Medulla oblongata (tissue), 1 donor: ENCODE data around the gene ITGA2B.
A peak's percentile ranks its signal among the peaks of the same experiment; 100 is the strongest.
"Not testable (repeated sequence)": the region's sequence is repeated elsewhere in the genome, so short reads cannot be mapped to it uniquely, and the experiment has no call there.

Experiments used
- DNase-seq: peaks from one replicate; pipeline ENCODE4 v3.0.0-alpha.2; 2015; ENCODE audit errors: extremely low spot score

Gene ITGA2B

DNA sequence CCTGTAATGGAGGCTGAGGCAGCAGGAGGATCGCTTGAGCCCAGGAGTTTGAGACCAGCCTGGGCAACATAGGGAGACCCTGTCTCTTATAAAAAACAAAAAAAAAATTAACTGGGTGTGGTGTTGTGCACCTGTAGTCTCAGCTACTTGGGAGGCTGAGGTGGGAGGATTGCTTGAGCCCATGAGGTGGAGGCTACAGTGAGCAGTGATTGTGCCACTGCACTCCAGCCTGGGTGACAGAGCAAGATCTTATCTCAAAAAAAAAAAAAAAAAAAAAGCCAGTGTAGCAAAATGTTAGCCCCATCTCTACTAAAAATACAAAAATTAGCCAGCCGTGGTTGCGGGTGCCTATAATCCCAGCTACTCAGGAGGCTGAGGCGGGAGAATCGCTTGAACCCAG, 59.2 kb downstream of the ITGA2B start:
- not testable (repeated sequence) for DNase-seq

DNA sequence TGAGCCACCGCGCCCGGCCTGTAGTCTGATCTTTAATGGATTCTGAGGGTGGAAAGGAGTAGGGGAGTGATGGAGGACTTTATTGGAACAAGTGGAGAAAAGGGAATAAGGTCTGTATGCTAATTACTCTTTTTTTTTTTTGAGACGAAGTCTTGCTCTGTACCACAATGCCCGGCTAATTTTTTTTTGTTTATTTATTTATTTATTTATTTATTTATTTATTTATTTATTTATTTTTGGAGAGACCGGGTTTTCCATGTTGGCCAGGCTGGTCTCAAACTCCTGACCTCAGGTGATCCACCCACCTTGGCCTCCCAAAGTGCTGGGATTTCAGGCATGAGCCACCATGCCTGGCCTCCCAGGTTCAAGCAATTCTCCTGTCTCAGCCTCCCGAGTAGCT, 59.9 kb downstream of the ITGA2B start:
- not testable (repeated sequence) for DNase-seq

DNA sequence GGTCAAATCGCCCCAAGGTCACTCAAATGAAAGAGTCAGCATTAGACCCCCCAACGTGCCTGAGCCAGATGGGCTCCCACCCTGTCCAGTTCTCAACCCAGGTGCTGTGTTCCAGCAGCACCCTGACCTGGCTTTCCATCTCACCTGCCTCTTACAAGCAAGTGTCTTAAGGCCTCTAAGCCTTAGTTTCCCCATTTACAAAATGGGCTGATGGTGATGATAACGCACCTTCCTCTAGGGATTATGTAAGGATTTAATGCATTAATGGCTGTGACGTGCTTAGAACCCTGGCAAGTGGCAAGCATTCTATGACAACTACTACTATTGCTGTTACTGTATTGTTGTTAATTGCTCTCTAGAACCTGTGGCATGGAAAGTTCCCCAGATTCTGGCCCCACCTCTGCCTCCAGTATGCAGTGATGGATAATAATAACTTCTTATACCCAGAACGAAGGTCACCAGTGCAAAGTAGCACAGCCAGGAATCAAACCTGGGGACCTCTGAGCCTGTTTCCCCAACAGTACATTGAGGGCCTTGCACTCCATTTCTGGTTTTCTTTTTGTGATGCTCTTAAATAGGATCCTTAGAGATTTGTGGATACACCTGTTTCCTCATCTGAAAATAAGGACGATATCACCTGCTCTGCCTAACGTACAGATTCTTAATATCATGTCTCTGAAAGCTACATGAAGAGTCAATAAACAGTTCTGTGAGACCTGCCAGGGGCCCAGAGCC, 61.6 kb downstream of the ITGA2B start:
- no peak for DNase-seq

DNA sequence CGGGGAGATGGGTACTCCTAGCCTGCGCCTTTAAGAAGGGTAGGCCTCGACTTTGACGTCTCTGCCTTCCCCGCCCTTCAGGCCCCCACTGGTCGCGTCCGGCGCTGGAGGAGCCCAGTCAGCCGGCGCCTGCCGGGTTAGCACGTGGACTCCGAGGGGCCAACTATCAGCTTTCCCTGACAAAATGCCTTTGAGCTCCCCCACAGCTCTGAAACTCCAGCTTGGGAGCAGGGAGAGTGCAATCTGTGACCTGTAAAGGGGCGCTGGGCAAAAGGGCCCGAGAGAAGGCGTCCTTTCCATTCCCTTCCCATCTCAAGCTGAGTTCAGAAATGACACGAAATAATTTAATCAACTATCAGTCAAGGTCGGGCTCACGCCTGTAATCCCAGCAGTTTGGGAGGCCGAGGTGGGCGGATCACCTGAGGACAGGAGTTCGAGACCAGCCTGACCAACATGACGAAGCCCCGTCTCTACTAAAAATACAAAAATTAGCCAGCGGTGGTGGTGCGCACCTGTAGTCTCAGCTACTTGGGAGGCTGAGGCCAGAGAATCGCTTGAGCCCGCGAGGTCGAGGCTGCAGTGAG, 62.5 kb downstream of the ITGA2B start:
- DNase-seq, result peak; percentile 98

DNA sequence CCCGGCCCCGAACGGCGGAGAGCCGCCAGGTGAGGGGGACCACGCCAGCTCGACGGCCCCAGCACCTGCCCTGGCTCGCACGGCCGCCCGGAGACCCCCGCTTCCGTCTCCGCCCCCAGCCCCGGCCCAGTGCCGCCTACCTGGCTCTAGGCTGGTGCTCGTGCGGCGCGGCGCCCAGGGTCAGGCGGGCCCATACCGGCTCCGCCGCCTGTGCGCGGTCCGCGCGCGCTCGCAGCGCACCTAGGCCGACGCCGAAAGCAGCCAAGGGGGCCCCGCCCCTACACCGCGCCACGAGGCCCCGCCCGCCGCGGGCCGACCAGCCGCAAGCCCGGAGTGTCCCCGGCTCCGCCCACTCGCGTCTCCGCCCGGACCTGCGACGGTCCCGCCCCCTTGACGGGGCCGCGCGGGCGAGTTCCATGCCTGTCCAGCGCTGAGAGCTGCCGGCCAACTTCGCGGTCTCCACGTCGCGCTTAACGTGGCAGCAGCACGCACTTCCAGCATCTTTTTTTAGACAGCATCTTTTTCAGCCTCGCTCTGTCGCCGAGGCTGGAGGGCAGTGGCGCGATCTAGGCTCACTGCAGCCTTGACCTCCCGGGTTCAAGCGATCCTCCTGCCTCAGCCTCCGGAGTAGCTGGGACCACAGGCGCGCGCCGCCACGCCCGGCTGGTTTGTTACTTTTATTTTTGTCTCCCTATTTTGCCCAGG, 64.7 kb downstream of the ITGA2B start, which contains the start of gene SLC25A39:
SLC25A39 (minus strand) TSS at position 253 of the 705 bp plus-strand sequence. CDS start 1,261 bp downstream, outside the sequence.
- DNase-seq, result peak; percentile 94

DNA sequence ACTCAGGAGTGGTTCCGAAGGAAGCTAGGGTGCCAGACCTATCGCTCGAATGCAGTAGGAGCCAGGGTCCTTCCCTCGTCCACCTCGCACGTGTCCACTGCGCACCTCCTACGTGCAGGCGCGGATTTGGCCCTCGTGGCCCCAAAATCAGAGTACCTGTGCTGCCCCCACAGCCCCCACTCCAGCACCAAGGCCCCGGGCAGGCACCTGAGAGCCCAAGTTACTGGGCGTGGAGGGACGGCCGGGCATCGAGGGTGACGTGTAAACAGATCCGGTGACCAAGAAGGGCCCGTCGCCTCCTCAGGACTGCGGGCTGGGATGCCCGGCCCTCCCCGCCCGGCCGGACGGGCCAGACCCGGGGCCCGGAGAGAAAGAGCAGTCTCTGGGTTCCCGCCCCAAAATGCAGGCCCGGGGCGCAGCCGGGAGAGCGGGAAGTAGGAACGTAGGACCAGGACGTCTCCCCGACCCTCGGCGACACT, 65.3 kb downstream of the ITGA2B start:
- no peak for DNase-seq

DNA sequence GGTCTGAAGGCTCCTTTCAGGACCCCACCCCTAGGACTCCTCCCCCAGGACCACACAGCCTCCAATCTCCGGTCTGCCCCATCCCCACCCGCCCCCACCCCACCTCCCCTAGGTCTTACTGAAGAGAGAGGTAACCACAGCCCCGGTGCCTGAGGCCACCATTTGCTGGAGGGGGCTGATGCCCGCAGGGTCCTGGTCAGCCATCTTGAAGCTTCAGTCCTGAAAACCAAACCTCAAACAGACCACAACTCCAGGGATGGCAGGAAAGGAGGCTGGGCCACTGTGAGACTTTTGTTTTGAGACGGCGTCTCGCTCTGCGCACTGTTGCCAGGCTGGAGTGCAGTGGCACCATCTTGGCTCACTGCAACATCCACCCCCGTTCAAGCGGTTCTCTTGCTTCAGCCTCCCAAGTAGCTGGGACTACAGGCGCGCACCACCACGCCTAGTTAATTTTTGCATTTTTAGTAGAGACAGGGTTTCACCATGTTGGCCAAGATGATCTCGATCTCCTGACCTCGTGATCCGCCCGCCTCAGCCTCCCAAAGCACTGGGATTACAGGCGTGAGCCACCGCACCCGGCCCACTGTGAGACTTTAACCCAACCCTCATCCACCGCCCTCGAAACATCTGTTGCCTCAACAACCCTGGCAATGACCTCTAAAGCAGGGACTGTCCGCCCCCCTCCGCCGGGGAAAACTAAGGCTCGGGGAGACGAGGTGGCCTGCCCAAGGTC, 65.9 kb downstream of the ITGA2B start:
- no peak for DNase-seq

DNA sequence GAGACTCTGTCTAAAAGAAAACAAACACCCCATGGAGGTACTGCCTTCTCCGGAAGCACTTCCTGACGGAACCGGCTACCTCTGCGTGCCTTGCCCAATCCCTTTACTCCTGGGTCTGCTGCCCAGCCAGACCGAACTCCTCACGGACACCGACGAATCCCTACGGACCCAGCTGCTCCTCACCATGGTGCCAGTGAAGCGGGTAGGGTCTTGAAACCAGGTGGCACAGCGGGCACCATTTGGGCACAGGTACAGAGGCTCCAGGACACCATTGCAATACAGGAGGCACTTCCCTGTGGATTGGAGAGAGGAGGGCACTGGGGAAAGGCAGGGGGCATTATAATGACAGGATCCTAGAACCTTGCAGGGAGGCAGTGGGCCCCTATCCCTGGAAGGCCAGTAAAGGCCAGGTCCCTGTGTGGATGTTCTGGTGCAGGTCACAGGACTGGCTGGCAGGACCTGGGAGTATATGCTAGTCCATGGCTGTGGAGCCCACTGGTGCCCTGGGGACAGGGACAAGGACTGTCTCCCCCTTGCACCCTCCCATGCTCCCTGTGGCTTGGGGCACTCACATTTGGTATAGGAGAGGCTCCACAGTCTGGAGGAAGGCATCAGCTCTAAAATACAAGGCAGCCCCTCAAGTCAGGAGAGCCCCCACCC, 67.1 kb downstream of the ITGA2B start:
- DNase-seq, result no peak
